ENCODE data around the gene ADGRG7.

DNA sequence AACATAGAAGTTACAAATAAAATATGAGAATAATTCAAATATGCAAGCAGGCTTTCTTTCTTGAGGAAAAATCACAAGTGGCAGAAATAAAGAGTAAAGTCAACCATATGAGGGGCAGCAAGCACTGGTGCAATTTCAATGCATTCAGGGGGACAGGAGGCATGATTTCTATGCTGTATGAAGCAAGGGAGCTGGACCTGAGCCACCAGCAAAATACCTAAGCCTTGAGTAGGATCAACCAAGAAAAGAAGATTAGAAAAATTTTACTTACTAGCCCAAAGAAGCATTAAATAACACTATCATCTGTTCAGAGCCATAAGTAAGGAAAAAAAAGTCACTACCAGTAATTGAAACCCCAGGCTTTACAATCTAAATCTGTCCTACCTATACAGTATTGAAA, 6.3 kb downstream of the ADGRG7 start:
- TF ChIP-seq EZH2 (IDR thresholded peaks at IDR 0.05; ENCODE audit: low read length): no peak
- TF ChIP-seq, protein P1, sequence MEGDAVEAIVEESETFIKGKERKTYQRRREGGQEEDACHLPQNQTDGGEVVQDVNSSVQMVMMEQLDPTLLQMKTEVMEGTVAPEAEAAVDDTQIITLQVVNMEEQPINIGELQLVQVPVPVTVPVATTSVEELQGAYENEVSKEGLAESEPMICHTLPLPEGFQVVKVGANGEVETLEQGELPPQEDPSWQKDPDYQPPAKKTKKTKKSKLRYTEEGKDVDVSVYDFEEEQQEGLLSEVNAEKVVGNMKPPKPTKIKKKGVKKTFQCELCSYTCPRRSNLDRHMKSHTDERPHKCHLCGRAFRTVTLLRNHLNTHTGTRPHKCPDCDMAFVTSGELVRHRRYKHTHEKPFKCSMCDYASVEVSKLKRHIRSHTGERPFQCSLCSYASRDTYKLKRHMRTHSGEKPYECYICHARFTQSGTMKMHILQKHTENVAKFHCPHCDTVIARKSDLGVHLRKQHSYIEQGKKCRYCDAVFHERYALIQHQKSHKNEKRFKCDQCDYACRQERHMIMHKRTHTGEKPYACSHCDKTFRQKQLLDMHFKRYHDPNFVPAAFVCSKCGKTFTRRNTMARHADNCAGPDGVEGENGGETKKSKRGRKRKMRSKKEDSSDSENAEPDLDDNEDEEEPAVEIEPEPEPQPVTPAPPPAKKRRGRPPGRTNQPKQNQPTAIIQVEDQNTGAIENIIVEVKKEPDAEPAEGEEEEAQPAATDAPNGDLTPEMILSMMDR (optimal IDR thresholded peaks at IDR 0.05 in 1 of 3, IDR thresholded peaks at IDR 0.05 in 1 of 3, conservative IDR thresholded peaks at IDR 0.05 in 1 of 3; ENCODE audit: extremely low read depth in 1 of 3, insufficient read depth in 2 of 3, low read length in 3 of 3): no peak

Measured in keratinocyte (primary cell).